ENCODE data around the gene TIGD3.

TIGD3 gene

GRCh38 chr11:65353900-65354264 lies 669 bp upstream of the TIGD3 start:
- Histone ChIP-seq H3K27me3 (ENCODE audit: insufficient read depth, low read length) (peaks cover 7% of the 10 kb centered on the region; the same call in 1 of the 2 replicates), H3K79me2 (ENCODE audit: insufficient read depth, low read length) (no peaks in the 10 kb centered on the region), H4K20me1 (ENCODE audit: insufficient read depth, low read length) (no peaks in the 10 kb centered on the region), H3K4me3 (ENCODE audit: low read depth, low read length, poor library complexity, severe bottlenecking) (peak overlapping the region; percentile 54), H3K27ac (ENCODE audit: low read depth, low read length, poor library complexity, severe bottlenecking) (no peak overlapping the region), H3K36me3 (ENCODE audit: insufficient read depth, low read length) (peaks cover 38% of the 10 kb centered on the region), H3K4me1 (ENCODE audit: insufficient read depth, low read length, severe bottlenecking) (peaks cover 3% of the 10 kb centered on the region), H3K4me2 (ENCODE audit: low read length) (peak overlapping the region; percentile 80), H3F3A (ENCODE audit: insufficient read depth, low read length) (no peaks in the 10 kb centered on the region; the same call in none of the 2 replicates), H3K9me3 (ENCODE audit: low read length) (no peaks in the 10 kb centered on the region), H3K9ac (ENCODE audit: low read length) (peak overlapping the region; percentile 44; the same call in 1 of the 2 replicates), H2AFZ (ENCODE audit: low read length) (no peak overlapping the region), H3K9me2 (ENCODE audit: low read depth, low read length) (no peaks in the 10 kb centered on the region)
- TF ChIP-seq EZH2 (IDR thresholded peaks at IDR 0.05; ENCODE audit: borderline replicate concordance, low read length) (no peak), CTCF (IDR thresholded peaks at IDR 0.05; ENCODE audit: low read length) (no peak)

GRCh38 chr11:65355013-65355775 lies 643 bp downstream of the TIGD3 start:
- H3K4me3 ChIP-seq (ENCODE audit: low read depth, low read length, poor library complexity, severe bottlenecking): peak overlapping the region; percentile 70

GRCh38 chr11:65355776-65356393 lies 1.3 kb downstream of the TIGD3 start:
- Histone ChIP-seq H3K4me2 (ENCODE audit: low read length) (no peak overlapping the region; the same call in 1 of the 2 replicates), H3K27me3 (ENCODE audit: insufficient read depth, low read length) (peaks cover 7% of the 10 kb centered on the region; the same call in 1 of the 2 replicates), H2AFZ (ENCODE audit: low read length) (no peak overlapping the region), H3K4me3 (ENCODE audit: low read depth, low read length, poor library complexity, severe bottlenecking) (no peak overlapping the region), H3F3A (ENCODE audit: insufficient read depth, low read length) (no peaks in the 10 kb centered on the region; the same call in none of the 2 replicates), H3K9me3 (ENCODE audit: low read length) (no peaks in the 10 kb centered on the region), H3K79me2 (ENCODE audit: insufficient read depth, low read length) (no peaks in the 10 kb centered on the region), H3K27ac (ENCODE audit: low read depth, low read length, poor library complexity, severe bottlenecking) (no peak overlapping the region), H3K9me2 (ENCODE audit: low read depth, low read length) (no peaks in the 10 kb centered on the region), H3K36me3 (ENCODE audit: insufficient read depth, low read length) (peaks cover 19% of the 10 kb centered on the region), H3K9ac (ENCODE audit: low read length) (no peak overlapping the region), H3K4me1 (ENCODE audit: insufficient read depth, low read length, severe bottlenecking) (peaks cover 3% of the 10 kb centered on the region), H4K20me1 (ENCODE audit: insufficient read depth, low read length) (no peaks in the 10 kb centered on the region)
- TF ChIP-seq CTCF (IDR thresholded peaks at IDR 0.05; ENCODE audit: low read length) (no peak), EZH2 (IDR thresholded peaks at IDR 0.05; ENCODE audit: borderline replicate concordance, low read length) (no peak)

More at GRCh38 chr11:65355013-65355775, 643 bp downstream of the TIGD3 start:
- H3K9me2 ChIP-seq (ENCODE audit: low read depth, low read length): no peaks in the 10 kb centered on the region
- H3K9me3 ChIP-seq (ENCODE audit: low read length): no peaks in the 10 kb centered on the region
- no peaks in the 10 kb centered on the region for H3K79me2 ChIP-seq (ENCODE audit: insufficient read depth, low read length)
- H3K36me3 ChIP-seq (ENCODE audit: insufficient read depth, low read length): peaks cover 25% of the 10 kb centered on the region
- H4K20me1 ChIP-seq (ENCODE audit: insufficient read depth, low read length): no peaks in the 10 kb centered on the region
- H2AFZ ChIP-seq (ENCODE audit: low read length): no peak overlapping the region
- TF ChIP-seq CTCF (IDR thresholded peaks at IDR 0.05; ENCODE audit: low read length) (no peak), EZH2 (IDR thresholded peaks at IDR 0.05; ENCODE audit: borderline replicate concordance, low read length) (no peak)
- no peaks in the 10 kb centered on the region; the same call in none of the 2 replicates for H3F3A ChIP-seq (ENCODE audit: insufficient read depth, low read length)
- peaks cover 3% of the 10 kb centered on the region for H3K4me1 ChIP-seq (ENCODE audit: insufficient read depth, low read length, severe bottlenecking)
- peak overlapping the region; percentile 70 for H3K9ac ChIP-seq (ENCODE audit: low read length)
- peak overlapping the region; percentile 80 for H3K4me2 ChIP-seq (ENCODE audit: low read length)
- H3K27me3 ChIP-seq (ENCODE audit: insufficient read depth, low read length): peaks cover 7% of the 10 kb centered on the region; the same call in 1 of the 2 replicates
- H3K27ac ChIP-seq (ENCODE audit: low read depth, low read length, poor library complexity, severe bottlenecking): no peak overlapping the region
